ENCODE data around the gene SPIRE2.
"Not testable (repeated sequence)": the region's sequence is repeated elsewhere in the genome, so short reads cannot be mapped to it uniquely, and the experiment has no call there.

The SPIRE2 gene

DNA sequence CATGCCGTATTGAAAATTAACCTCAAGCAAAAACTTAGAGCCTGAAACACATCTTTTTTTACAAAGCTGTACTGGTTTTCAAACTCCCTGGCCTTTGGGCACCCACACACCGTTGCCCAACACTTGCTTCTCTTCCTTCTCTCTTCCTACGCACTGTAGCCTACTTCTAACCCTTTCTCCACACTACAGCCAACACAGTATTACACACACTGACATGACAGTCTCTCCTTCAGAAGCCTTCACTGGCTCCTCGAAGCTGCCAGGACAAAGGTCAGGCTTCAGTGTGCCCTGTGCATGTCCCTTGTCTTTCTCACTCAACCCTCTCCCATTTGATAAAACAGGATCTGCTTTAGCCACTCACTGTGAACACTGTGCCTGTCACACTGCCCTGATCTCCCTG is 19.8 kb upstream of the SPIRE2 start:
- DNase-seq, result no peak

DNA sequence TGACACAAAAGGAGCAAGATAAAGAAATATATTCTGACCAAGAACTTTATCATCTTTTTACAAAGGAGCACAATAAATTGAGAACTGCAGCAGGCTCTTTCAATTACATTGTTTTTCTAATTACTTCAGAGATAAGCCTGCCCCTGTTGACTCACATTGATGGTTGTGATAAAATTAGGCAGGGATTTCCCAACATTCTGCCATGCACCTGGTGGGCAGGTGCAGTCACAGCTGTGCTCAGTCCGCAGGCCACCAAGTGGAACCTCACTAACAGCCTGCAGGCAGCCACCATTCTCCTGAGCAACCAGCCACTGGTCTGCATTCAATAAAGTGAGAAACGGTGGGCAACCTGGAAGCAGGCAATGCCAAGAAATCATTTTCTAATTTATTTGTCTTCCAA is 17.0 kb upstream of the SPIRE2 start:
- no peak for DNase-seq

DNA sequence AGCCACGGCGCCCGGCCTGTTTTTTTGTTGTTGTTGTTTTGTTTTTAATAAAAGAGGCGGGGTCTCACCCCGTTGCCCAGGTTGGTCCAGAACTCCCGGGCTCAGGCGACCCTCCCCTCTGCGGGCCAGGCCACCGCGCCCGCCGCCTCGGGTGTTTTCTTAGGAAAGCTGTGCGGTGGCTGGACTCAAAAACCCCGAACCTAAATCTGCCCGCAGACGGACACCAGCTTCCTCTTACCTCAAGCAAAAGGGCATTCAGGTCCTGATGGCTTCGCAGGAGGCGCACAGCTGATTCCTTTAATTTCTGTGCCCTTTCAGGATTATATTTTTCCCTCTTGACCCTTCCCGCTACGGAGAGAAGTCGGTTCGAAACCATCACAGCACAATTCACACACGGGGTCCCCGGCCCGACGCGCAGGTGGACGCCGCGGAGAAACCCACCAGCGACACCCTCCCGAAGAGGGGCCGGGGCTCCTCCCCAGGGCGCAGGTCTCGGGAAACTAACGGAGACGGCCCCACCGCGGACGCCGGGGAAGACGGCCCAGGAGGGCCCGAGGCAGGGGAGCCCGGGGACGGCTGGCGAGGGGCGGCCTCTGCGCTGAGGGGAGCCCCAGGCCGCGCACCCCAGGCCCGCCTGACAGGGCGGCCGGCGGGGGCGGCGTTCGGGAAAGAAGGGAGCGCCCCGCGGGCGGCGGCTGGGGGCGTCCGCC is 12.5 kb upstream of the SPIRE2 start:
- no peak for DNase-seq

DNA sequence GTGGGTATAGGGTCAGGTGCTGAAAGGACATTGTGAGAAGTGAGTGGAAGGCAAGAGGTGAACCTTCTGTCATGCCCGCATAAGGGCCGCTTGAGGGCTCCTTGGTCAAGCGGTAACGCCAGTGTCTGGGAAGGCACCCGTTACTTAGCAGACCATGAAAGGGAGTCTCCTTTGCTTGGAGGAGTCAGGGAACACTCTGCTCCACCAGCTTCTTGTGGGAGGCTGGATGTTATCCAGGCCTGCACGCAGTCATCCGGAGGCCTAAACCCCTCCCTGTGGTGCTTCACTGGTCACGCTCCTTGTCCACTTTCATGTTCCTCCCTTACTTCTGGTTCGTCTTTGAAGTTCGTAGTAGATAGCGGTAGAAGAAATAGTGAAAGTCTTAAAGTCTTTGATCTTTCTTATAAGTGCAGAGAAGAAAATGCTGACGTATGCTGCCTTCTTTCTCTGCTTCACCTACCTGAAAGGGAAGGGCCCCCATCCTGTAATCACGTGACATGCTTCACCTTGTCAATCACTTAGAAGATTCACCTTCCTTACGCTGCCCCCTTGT is 9.3 kb upstream of the SPIRE2 start:
- not testable (repeated sequence) for DNase-seq

DNA sequence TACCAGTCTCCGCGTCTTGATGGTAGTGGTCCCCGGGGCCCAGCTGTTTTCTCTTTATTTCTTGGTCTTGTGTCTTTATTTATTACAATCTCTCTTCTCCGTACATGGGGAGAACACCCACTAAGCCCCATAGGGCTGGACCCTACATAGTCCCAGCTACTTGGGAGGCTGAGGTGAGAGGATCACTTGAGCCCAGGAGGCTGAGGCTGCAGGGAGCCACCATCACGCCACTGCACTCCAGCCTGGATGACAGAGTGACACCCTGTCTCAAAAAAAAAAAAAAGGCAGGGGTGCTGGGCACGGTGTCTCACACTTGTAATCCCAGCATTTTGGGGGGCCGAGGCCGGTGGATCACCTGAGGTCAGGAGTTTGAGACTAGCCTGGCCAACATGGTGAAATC is 8.8 kb upstream of the SPIRE2 start:
- not testable (repeated sequence) for DNase-seq

DNA sequence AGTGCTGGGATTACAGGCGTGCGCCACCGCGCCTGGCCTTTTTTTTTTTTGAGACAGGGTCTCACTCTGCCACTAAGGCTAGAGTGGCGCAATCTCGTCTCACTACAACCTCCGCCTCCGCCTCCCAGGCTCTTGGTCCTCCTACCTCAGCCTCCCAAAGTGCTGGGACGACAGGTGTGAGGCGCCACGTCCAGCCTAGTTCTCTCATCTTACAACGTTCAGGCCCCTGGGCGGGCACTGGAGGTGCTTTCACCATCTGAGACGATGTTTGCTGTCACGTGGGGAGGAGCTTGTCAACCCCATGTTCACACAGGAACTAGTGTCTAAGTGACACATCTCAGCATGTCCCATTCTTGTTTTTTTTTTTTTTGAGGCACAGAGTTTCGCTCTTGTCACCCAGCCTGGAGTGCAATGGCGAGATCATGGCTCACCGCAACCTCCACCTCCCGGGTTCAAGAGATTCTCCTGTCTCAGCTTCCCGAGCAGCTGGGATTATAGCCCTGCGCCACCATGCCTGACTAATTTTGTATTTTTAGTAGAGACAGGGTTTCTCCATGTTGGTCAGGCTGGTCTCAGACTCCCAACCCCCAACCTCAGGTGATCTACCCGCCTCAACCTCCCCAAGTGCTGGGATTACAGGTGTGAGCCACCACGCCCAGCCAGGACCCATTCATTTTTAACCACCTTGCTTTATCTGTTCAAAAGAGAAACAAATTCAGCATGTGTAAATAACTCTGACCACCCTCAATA is 6.7 kb upstream of the SPIRE2 start:
- DNase-seq, result peak; percentile 68

DNA sequence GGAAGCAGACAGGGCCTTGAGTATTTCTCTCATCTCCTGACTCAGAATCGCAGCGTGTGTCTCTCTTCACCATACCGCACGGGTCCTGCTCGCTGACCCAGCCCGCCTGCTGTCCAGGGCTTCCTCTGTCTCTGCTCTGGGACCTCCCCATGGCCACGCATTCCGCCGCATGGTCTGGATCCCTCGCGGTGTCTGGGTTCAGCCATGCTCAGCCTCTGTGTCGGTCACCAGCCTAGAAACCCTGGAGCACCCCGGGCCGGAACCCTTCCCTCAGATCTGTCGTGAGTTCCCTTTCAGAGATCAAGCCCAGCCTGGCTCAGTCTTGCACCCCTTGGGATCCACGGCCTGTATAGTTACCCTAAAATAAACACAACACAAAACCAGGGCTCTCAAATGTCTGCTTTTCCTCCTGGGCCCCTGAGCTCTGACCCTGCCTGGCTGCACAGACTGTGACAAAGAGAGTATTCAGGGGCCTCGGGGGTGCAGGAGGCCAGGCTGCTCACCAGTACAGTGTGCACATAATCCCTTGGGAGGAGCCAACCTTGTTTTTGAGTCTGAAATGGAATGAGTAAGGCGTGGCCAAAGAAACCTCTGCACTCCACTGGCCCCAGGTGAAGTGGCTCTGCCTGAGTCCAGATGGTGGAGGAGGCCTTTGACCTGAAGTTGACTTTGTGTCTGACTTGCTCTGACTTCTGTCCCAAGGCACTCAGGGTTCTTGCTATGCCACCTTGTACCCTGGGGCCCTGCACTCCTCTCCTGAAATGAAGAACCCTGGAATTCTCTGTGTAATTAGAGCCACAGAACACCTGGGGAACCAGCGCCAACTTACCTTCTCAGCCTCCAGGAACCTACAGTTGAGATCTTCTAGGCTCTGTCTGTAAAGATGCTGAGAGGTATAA is 5.8 kb upstream of the SPIRE2 start:
- DNase-seq, result no peak

DNA sequence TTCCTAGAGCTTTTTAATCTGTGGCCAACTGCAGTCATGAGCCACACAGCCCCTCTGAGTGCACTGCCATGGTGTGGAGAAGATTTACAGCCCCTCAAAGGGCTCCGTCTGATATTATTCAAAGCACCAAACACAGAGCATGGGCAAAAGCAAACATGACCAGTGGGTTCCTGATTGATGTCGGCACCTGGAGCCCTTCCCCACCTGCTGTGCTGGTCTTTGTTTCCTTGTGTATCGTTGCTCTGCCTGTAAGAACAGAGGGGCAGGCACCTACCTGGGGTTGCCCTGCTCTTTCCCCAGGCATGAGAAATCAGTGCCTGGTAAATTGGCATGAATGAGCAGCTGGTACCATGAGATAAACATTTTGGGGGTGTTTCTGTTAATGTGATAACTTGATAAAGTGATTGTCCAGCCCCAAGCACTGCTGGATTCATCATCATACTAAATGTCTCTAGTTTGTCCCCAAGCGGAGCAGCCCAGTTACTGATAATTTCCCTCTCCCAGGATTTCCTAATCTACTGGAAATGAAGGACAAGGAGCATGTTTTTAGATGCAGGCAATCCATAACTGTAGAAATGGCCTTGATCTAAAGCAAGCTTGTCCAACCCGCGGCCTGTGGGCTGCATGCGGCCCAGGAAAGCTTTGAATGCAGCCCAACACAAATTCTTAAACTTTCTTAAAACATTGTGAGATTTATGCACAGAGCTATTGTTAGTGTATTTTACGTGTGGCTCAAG is 5.0 kb upstream of the SPIRE2 start:
- DNase-seq, result no peak

DNA sequence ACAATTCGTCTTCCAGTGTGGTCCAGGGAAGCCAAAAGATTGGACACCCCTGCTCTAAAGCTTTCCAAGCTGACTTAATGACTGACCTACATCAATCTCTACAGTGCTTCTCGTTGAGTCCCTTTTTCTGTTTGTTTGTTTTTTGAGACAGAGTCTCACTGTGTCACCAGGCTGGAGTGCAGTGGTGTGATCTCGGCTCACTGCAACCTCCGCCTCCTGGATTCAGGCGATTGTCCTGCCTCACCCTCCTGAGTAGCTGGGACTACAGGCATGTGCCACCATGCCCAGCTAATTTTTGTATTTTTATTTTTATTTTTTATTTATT is 4.5 kb upstream of the SPIRE2 start:
- DNase-seq, result not testable (repeated sequence)

DNA sequence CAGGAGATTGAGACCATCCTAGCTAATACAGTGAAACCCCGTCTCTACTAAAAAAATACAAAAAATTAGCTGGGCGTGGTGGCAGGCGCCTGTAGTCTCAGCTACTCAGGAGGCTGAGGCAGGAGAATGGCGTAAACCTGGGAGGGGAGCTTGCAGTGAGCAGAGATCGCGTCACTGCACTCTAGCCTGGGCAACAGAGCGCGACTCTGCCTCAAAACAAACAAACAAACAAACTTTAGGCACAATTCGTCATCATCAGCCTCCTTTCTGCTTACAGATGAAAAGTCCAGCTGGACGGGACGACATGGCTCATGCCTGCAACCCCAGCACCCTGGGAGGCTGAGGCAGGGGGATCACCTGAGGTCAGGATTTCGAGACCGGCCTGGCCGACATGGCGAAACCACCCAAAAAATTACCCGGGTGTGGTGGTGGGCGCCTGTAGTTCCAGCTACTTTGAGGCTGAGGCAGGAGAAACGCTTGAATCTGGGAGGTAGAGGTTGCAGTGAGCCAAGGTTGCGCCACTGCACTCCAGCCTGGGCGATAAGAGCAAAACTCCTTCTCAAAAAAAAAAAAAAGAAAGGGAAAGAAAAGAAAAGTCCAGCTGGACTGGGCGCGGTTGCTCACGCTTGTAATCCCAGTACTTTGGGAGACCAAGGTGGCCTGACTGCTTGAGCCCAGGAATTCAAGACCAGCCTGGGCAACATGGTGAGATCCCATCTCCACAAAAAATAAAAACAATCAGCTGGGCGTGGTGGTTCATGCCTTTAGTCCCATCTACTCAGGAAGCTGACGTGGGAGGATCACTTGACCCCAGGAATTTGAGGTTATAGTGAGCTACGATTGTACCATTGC is 1.5 kb upstream of the SPIRE2 start:
- no peak for DNase-seq

DNA sequence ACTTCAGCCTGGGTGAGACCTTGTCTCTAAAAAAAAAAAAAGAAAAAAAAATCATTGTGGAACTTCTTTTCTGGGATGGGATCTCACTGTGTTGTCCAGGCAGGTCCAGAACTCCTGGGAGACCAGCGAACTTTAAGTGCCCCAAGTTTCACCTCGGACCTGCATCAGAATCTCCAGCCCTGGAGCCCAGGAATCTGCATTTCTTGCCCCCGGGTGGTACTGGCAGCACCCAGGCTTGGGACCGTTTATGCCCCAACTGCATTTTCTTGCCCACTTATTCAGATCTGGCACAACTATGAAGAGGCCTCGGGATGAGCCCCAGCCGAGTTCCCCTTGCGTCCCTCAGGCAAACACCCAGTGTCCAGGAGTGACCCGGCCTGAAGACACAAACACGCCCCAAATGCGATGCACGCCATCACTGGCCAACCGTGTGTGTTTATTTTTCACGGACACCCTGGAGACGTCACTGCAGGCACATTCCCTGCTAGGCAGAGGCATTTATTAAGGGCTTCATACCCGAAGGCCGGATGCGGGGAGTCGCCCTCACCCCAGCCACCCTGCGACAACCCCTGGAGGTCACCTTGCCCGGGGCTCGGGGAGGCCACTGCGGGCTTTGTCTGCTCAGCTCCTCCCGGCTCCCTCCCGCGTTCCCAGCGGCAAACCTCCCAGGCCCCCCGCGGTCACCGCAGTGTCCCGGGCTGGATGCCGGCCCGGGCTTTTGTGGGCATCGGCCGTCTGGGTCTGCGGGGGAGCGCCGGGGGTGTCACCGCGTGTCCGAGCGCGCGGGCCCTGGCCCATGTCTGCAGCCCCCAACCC is 684 bp upstream of the SPIRE2 start:
- DNase-seq, result no peak

DNA sequence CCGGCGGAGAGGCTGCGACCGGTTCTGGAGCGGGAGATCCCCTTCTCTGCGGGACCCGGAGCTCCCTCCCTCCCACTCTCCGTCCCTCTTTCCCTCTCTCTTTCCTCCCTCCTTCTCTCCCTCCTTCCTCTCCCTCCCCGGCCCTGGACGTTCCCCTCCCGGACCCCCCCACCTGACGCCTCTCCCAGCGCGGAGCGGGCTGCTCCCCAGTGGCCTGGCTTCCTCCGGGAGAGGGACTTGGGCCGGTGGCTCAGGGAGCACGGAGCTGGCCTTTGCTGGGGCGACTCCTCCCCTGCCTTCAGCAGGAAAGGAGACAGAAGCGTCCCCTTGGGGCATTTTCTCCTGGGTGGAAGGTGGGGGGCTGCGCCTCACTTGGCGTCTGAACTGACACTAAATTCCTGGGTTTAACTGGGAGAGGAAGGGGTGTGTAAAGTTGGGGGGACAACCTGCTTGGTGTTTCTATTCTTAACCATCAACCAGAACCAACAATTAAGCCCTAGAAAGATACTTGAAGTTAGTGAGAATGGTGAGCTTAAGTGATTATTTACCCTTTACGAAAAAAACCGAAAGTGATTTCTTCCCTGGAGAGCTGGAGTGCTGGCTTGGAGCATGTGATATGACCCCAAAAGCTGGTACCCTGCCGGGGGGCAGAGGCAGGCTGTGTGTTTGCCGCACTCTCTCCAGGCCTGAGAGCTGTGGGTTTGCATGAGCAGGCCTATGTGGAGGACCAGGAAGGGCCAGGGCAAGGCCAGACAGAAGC is 775 bp downstream of the SPIRE2 start:
- DNase-seq, result no peak

DNA sequence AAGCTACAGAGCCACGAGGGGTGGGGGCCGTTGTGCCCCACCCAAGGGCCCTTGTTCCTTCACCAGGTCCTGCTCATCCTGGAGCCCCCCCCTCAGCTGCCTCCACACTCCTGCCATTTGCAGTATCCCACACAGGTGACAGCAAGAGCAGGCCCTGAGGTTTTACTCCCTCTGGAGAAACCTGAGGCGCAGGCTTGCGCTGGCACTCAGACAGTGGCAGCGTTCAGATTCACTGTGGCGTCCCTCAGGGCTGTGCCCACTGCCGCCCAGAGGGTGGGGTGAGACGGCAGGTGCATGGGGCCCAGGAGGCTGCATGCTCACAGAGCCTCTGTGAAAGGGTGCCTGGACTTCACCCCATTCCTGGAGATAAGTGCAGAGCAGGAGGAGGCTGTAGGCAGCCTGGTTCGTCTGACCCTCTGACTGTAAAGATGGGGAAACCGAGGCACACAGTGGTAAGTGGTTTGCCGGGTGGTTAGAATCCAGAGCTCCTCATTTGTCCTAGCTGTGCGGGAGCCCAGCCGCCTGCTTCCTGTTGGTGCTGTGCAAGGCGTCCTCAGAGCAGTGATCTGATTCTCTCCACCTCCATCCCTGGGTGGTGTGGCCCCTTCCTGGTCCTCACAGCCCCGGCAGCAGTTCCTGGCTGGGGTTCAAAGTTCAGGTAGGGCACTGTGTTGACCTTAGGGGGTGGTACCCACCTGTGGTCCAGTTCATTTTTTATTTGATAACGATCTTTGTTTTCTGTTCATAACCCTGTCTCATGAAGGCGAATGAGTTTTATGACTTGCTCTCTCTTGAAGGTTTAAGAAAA is 1.6 kb downstream of the SPIRE2 start:
- no peak for DNase-seq

DNA sequence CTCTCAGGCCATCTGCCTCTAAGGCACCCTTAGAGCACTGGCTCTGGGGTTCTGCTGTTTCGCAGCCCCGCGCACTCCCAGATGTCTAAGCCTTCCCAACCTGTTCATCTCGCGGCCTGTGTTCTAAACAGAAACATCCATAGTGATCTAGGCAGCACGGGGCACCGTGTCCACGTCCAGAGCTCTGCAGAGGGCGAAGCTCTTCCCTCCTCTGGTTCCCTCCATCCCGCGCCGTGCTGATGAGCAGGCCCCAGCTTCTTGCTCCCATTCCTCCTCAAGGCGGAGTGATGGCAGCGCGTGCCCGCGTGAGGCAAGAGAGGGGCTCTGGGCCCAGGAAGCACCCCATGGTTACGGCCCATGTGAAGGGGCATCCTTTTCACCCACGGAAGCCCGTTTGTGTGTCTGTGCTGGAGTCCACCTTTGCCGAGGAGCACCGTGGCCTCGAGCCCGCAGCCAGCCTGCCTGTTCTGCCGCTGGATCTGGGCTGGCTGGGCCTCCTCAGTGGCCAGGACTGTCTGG is 3.6 kb downstream of the SPIRE2 start:
- DNase-seq, result no peak

DNA sequence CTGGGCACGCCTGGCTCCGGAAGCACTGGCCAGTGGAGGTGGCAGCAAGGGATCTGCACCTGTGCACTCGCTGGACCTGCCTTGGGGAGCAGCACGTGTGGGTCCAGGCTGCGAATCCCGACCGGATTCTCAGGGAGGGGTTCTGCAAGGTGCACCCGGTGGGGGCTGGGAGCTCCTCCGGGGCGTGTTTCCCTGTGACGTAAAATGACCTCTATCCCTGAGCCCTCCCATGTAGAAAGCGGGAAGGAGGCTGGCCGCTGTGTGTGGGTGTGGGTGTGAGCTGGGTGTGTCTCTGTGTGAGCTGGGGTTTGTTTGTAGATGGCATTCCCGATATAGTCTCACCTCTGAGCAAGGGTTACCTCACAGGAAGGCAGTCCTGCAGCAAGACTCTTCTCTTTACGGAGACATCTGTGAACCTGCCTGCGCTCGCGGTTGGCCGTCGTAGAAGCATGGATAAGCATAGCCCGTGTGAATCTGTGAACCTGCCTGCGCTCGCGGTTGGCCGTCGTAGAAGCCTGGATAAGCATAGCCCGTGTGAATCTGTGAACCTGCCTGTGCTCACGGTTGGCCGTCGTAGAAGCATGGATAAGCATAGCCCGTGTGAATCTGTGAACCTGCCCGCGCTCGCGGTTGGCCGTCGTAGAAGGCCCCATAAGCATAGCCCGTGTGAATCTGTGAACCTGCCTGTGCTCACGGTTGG is 5.5 kb downstream of the SPIRE2 start:
- not testable (repeated sequence) for DNase-seq

DNA sequence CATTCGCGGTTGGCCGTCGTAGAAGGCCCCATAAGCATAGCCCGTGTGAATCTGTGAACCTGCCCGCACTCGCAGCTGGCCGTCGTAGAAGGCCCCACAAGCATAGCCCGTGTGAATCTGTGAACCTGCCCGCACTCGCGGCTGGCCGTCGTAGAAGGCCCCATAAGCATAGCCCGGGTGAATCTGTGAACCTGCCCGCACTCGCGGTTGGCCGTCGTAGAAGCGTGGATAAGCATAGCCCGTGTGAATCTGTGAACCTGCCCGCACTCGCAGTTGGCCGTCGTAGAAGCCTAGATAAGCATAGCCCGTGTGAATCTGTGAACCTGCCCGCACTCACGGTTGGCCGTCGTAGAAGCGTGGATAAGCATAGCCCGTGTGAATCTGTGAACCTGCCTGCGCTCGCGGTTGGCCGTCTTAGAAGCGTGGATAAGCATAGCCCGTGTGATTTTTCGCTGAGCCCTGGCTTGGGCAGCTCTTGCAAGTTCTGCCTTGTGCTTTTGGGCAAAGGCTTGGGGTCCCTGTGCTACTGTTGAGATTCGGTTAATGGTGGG is 6.6 kb downstream of the SPIRE2 start:
- not testable (repeated sequence) for DNase-seq

DNA sequence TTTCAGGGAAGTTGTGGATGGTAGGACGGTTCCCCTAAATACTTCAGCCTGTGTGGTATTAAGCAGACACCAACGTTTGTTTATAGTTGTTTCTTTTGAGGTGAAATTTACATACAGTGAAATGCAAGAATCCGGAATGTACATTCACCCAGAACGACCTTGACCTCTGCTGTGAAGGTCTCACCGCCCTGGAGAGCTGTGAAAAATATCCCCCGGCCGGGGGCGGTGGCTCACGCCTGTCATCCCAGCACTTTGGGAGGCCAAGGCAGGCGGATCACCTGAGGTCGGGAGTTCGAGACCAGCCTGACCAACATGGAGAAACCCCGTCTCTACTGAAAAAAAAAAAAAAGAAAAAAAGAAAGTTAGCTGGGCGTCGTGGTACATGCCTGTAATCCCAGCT is 8.2 kb downstream of the SPIRE2 start:
- DNase-seq, result not testable (repeated sequence)

DNA sequence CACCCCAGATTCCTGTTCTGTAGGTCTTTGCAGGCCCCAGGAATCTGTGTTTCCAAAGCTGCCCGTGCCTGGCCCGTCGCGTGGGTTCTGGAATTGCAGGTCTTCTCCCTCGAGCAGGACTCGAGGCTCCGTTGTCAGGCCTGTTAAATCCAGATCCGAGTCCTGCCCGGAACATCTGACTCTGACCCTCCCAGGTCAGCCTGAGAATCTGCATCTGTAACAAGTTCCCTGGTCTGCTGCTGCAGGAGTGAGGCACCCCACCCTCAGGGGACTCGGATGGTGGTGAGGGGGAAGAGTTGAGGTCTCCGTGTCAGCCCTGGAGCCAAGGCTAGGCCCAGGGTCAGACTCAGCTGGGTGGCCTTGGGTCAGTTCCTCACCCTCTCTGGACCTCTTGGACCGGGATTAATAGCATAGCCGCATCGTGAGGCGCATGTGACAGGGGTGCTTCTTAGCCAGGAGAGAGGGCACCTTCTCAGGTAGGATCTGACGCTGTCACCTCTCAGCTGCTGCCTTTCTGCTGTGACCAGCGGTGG is 8.8 kb downstream of the SPIRE2 start:
- DNase-seq, result no peak
